T-helper 1 cell treated with Interleukin-12 subunit alpha and Interleukin-12 subunit beta and Interleukin-4 antibody, amounts not matched to agents 30 ng/mL and 1 ng/mL, for 36 hours (primary cell): ENCODE data around the gene PCDH15. TPM values are rescaled to one million over a fixed set of nuclear protein-coding genes. Genes with fewer than 3 reads are reported as not detected.

Experiments
- intact Hi-C: fragments of 100-400 bp; cut with micrococcal nuclease; formaldehyde crosslinking; loops from one replicate; pipeline ENCODE4 v1.15.1; 2024
- total RNA-seq: library from RNA; stranded (reverse); gene quantifications from 2 replicates; pipeline ENCODE4 v1.2.3, GENCODE V29; 2022

Gene PCDH15
- total RNA-seq, 1 donor from 2014 or later = not detected

- intact Hi-C loops = no loop called here
Observed at GRCh38 chr10:53886325-53887300, 914.4 kb downstream of the PCDH15 start.

GRCh38 chr10:53864846-53865245, 936.2 kb downstream of the PCDH15 start:
- intact Hi-C loops = no loop called here

GRCh38 chr10:53852450-53853175, 948.4 kb downstream of the PCDH15 start:
- intact Hi-C loops = no loop called here

GRCh38 chr10:53846809-53847208, 954.2 kb downstream of the PCDH15 start:
- intact Hi-C loops = no loop called here

GRCh38 chr10:53843736-53844362, 957.2 kb downstream of the PCDH15 start:
- intact Hi-C loops = no loop called here

- intact Hi-C loops = no loop called here
Observed at GRCh38 chr10:53841483-53842145, 959.4 kb downstream of the PCDH15 start.

- intact Hi-C loops = no loop called here
Observed at GRCh38 chr10:53840653-53841052, 960.4 kb downstream of the PCDH15 start.

GRCh38 chr10:53839440-53840039, 961.5 kb downstream of the PCDH15 start:
- intact Hi-C loops = no loop called here

- intact Hi-C loops = no loop called here
Observed at GRCh38 chr10:53836638-53837037, 964.4 kb downstream of the PCDH15 start.

- intact Hi-C loops = no loop called here
Observed at GRCh38 chr10:53833908-53834307, 967.1 kb downstream of the PCDH15 start.

GRCh38 chr10:53827261-53827660, 973.8 kb downstream of the PCDH15 start:
- intact Hi-C loops = no loop called here

- intact Hi-C loops = no loop called here
Observed at GRCh38 chr10:53808677-53809372, 992.2 kb downstream of the PCDH15 start.

GRCh38 chr10:53786236-53786900, 1014.7 kb downstream of the PCDH15 start:
- intact Hi-C loops = no loop called here

- intact Hi-C loops = no loop called here
Observed at GRCh38 chr10:53771701-53772100, 1029.3 kb downstream of the PCDH15 start.

- intact Hi-C loops = no loop called here
Observed at GRCh38 chr10:53770903-53771302, 1030.1 kb downstream of the PCDH15 start.

- intact Hi-C loops = no loop called here
Observed at GRCh38 chr10:53765311-53765710, 1035.7 kb downstream of the PCDH15 start.

GRCh38 chr10:53754596-53755250, 1046.3 kb downstream of the PCDH15 start:
- intact Hi-C loops = no loop called here
